GM21737 (cell line): ENCODE data around the gene NTRK2.

Experiments
- ATAC-seq: cut with Tn5 transposase; IDR thresholded peaks from one replicate; pipeline ENCODE4 v1.9.1; 2021; ENCODE audit warnings: mild to moderate bottlenecking, moderate library complexity; ENCODE audit not compliant: unreplicated experiment

The NTRK2 gene

DNA sequence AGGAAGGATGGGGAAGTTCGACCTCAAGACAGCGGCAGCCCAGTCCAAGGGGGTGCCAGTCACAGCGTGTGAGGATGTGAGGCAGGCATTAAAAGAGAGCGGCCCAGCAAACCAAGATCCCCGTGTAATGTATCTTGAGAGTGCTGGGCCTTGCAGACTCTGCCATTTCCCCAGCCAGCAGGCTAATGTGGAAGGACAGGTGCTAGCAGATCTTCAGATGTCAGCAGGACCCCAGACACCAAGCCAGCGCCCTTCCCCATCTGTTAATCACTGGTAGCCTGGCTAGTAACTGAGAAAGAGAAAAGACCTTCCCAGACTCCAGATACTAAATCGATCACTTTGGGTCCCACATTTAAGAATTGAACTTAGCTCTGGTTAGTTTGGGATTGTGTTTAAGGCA lies 62.2 kb downstream of the NTRK2 start:
- ATAC-seq = no peak

DNA sequence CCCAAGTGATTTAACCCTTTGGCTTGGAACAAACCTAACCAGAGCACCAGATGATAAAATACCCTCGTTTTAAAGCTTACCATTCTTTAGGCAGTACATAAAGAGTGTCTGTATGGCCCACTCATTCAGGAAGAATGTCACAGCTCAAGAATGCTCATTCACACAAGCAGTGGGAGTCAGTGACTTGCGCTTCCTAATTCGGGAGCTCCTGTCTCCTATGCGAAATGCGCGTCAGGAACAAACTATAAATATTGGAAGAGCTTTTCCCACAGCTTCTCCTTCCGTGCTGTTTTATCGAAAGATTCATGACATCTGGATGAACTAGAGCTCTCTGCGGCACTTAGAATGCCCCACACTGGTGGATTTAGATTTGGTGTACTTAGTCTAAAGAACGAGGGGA lies 66.6 kb downstream of the NTRK2 start:
- ATAC-seq = no peak

- no peak for ATAC-seq
These were observed 67.0 kb downstream of the NTRK2 start for GRCh38 chr9:84736536-84736935.

DNA sequence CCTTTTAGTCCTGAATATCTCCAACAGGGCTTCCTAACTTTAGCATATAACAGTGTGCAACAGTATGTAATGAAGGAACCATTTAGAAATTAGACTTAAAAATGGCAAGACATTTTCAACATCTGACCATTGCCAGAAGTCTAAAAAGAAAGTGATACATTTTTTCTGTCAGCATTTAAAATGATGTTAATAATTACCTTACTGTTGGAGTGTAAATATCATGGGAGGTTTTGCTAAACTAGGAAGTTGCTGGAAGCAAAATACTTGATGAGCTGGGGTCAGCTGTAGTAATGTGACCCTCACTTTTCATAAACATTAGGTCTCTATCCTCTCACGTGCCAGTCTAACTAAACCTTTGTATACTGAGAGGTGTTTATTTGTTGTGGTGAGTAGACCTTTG lies 68.8 kb downstream of the NTRK2 start:
- no peak for ATAC-seq

DNA sequence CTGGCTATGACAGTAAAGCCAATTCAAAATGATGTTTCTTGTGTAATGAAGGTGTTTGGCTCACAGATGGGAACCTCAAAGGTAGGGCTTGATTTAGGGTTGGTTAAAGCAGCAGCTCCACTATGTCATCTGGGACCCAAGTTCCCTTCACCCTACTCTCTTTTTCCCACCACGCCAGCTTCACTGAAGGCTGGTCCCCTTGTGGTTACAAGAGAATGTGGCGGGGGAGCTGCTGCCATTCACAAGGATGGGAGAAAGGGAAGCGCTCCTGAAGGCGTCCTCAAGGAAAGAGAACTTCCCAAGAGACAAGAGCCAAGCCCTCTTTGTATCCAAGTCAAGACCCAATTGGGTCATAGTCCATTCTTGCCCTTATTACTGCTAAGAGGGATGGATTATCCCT lies 72.7 kb downstream of the NTRK2 start:
- no peak for ATAC-seq

DNA sequence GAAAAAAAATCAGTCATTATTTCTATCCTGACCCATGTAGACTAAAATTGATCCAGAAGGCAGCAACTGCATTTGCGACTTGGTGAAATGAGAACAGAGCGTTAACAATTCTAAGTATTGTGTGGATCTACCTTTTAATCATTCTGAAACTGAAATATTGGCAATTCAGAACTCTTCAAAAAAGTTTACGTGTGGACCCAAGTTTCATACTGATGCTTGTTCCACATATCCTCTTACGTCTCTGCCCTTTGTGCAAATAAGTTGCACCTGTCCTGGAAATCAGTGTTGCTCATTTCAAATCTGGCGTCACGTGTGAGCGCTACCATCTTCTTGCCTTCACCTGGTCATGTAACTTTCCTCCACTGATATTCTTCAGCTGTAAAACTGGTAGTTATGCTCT lies 74.7 kb downstream of the NTRK2 start:
- no peak for ATAC-seq

DNA sequence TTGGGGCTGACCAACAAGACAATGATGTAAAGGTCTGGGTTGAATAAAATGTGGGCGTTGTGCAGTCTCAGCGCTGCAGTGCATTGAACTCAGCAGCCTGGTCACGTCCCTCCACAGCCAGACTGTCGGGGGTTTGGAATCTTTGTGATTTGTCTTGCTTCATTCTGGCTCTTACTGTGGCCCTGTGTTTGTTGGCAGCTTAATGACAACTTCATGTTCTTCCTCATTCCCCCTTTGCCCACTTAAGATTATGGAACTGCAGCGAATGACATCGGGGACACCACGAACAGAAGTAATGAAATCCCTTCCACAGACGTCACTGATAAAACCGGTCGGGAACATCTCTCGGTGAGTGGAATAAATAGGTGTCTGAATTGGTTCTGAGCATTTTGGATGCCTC lies 75.2 kb downstream of the NTRK2 start:
- no peak for ATAC-seq

DNA sequence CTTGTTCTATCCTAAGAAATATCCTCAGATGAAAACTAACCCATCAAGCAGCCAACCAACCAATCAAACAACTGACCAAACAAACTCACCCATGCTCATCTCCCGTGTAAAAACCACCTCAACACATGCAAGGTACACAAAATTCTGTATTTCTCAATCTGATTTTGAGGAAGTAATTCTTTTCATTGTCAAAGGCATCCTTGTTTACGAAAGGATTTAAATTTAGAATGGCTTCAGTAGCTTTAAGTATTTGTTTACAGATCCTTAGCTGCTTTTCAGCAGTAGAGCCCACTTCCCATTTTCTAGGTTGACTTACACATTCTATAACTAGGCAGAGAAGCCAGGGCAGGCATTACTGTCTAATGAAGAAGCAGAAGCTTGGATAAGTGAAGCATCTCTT lies 78.6 kb downstream of the NTRK2 start:
- no peak for ATAC-seq

GRCh38 chr9:84750152-84750865 lies 80.8 kb downstream of the NTRK2 start:
- no peak for ATAC-seq

DNA sequence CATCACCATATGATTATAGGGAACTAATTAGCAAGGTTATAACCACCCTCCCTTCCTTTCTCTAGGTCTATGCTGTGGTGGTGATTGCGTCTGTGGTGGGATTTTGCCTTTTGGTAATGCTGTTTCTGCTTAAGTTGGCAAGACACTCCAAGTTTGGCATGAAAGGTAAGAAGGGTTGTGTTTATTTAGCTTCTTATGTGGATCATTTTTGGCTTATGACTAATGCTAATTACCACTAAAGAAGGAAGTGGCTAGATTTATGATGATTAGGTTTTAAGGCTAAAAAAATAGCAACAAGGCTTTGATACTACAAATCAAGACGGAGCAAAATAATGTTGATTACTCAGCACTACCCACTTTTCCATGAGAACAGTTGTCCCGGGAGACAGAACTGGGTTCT lies 82.4 kb downstream of the NTRK2 start:
- no peak for ATAC-seq

- no peak for ATAC-seq
These were observed 84.9 kb downstream of the NTRK2 start for GRCh38 chr9:84754461-84754860.

GRCh38 chr9:84754881-84755280 lies 85.4 kb downstream of the NTRK2 start:
- ATAC-seq = no peak

GRCh38 chr9:84755380-84755779 lies 85.9 kb downstream of the NTRK2 start:
- no peak for ATAC-seq

- ATAC-seq = no peak
These were observed 86.6 kb downstream of the NTRK2 start for GRCh38 chr9:84756171-84756570.

DNA sequence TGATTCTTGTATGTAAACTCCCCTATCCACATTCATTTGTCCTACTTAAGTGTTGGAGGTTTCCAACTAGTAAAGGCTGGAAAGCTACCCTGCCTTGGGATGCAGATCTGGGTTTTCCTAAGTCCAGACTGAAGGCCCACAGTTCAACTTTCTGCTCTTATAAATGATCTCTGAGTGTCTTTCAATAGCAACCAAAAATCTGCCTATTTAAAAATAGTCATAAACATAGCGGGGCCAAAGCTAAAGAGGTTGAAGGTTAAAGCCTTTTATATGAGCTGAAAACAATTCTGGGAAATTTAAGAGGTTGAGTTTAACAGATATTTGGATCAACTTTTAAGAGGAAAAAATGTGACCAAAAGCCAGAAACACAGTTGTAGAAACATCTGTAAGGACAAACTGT lies 87.2 kb downstream of the NTRK2 start:
- ATAC-seq = no peak

DNA sequence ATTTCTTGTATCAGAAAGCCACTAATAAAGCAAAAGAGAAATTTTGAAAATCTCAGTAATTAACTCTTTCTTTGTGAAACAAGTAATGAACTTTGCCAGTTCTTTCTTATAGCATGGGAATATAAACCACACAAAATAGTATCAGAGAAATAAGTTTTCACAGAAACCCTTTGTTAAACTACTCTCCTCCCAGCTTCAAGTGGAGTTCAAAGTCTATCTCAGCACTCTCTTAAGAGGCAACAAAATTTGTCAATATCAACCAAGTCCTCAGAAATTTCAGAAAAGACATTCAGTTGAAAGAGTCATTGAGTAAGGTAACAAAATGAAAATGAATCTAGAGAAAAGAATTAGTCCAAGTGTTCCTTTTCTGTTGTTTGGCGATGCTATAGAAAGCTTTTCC lies 89.3 kb downstream of the NTRK2 start:
- ATAC-seq = no peak

DNA sequence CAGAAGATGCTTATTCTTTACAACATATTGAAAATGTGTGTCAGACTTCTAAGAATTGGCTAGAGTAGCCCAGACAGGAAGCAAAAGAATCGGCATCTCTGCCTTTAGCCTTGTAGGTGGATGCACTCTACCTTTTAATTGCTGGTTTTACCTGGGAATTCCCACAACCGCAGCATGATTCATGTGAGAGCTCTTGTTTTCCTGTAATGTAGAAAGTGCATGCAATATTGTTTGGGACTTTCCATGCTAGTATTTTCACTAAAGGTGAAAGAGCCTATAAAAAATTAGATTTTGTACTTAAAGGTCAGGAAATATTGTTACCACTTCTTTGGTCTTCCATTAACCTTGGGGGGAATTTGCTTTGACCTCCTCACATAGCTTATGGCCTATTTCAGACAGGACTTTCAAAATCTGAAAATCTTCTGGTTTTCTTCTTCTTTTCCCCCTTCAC lies 89.8 kb downstream of the NTRK2 start:
- peak; percentile 66 for ATAC-seq

DNA sequence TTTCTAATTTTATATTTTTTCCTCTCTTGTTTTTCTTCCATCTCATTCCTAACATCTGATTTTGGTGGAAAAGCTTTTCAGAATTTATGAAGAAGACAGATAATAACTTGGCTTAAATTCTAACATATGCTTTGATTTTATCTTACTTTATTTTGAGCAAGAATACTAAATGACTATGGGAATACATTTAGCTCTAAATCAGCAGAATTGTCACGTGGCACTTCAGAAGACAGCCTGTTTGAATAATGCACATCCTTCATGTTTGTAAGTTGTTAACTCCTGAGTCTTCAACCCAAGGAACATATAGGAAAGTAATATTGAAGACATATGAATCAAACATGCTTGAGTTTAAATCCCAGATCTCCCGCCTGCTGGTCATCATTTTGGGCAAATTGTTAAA lies 90.3 kb downstream of the NTRK2 start:
- no peak for ATAC-seq

- ATAC-seq = peak; percentile 49
These were observed 91.7 kb downstream of the NTRK2 start for GRCh38 chr9:84761137-84761808.

DNA sequence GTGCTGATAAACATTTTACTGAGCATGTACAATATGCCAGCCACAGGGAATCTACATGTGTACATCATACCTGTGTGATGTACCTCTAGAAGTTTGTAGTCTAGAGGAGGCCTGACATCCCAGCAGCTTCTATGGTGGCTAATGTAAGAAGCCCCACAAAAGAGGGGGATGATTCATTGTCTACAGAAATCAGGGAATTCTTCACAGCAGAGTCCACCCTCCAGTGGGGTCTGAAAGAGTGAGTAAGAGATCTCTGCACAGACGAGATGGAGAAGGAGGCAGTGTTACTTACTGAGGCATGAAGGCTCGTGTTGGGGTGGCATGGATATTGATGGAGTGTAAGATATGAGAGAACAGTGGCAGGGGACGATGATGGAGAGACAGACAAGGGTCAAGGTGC lies 103.0 kb downstream of the NTRK2 start:
- no peak for ATAC-seq

DNA sequence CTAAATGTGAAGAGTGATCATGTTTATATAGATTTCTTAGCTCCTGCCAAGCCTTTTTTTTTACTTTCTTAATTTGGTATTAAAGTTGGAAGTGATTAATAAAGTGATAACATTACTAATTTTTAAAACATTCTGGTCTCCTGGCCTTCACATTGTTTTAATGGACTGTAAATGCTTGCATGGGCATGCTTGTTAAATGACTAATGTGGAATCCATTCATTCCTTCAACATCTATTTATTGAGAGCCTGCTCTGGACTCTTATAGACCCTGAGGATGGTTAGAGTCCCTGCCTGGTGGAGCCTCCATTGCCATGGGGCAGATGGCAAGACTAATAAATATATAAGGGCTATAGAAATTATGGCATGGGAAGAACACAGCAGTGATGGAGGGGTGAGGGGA lies 103.5 kb downstream of the NTRK2 start:
- ATAC-seq = no peak

DNA sequence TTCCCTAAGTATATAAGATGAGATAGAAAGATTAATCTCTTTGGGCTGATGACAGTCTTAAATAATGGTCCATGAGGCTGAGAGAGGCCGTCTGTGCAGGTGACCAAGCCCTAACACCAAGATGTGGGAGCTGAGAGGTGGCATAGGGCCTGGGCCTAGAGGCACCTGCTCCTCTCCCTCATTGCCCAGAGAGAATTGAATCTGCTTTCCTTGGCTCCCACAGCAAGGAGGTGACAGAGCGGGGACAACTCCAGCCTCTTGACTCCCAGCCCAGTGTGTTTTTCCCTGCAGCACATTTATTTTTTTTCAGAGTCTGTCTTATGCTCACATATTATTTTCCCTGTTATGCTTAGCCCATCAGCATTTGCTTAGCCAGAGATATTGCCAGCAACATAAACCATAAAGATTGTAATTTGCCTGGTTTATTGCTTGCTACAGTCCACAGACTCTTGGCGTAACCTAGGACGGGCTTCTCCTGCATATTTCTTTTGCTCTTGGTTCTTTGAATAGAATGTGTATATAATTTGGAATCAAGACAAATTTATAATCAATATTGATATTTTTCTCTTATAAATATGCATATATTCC lies 105.6 kb downstream of the NTRK2 start:
- no peak for ATAC-seq
